GM19193 (cell line): ENCODE results near the gene IGFBP5.

Source experiments
- POLR2A ChIP-seq: IDR thresholded peaks from 4 replicates; pipeline ENCODE4 v1.6.1; 2011; ENCODE audit not compliant: insufficient read depth, insufficient read length; ENCODE audit errors: extremely low read depth

Gene IGFBP5

DNA sequence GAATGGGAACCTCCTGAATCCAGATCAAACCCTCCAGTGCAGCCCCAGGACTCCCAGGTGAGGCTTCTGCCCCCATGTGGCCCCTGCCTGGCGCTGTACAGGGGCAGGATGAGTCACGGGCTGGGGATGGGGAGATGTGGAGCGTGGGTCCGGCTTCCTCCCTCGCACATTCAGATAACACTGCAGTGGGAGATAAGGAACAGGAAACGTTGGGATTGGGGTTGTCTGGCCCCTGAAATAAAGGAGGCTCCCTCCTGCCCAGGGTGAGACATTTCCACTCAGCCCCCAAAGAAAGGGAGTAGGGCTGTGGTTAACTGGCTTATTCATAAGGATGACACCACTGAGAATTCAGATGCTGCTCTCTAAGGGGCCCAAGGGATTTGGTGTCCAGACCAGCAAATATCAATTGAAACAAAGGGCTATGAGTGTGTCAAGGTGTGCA, 30.7 kb downstream of the IGFBP5 start:
- no peak for TF ChIP-seq POLR2A

GRCh38 chr2:216663846-216664245, 31.5 kb downstream of the IGFBP5 start:
- no peak for TF ChIP-seq POLR2A

DNA sequence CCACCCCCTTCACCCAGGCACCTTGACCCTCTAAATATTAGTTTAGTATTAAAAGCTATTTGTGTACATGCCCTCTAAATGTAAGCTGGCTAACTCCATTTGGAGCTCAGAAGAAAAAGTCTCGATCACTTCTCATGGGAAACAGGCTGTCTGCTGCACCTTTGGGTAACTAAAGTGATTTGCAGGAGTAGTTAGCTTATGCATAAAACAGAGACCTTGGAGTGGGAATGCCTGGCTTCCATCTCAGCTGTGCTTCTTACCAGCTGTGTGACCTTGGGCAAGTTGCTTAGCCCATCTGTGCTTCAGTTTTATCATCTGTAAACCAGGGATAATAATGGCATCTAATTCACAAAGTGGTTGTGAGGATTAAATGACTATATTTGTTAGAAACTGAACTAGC, 32.2 kb downstream of the IGFBP5 start:
- no peak for TF ChIP-seq POLR2A

- TF ChIP-seq POLR2A: no peak
Observed at GRCh38 chr2:216661639-216662375, 33.5 kb downstream of the IGFBP5 start.

DNA sequence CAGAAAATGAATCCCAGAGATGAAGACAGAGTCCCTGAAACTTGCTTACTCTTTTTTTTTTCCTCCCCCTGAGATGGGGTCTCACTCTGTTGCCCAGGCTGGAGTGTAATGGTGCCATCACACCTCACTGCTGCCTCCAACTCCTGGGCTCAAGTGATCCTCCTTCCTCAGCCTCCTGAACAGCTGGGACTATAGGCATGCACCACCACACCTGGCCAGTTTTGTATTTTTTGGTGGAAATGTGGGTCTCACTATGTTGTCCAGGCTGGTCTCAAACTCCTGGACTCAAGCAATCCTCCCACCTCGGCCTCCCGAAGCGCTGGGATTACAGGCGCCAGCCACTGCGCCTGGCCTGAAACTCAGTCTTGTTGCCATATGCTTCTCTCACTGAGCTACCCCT, 34.3 kb downstream of the IGFBP5 start:
- TF ChIP-seq POLR2A: no peak

DNA sequence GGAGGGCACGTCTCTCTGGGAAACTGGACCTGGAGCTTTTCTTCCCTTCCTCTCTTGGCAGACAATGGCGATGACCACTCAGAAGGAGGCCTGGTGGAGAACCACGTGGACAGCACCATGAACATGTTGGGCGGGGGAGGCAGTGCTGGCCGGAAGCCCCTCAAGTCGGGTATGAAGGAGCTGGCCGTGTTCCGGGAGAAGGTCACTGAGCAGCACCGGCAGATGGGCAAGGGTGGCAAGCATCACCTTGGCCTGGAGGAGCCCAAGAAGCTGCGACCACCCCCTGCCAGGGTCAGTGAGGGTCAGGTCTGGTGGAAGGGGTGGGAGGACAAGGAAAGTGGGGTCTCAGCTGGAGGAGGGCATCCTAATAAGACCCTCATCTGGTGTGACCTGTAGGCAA, 34.9 kb downstream of the IGFBP5 start:
- no peak for TF ChIP-seq POLR2A

DNA sequence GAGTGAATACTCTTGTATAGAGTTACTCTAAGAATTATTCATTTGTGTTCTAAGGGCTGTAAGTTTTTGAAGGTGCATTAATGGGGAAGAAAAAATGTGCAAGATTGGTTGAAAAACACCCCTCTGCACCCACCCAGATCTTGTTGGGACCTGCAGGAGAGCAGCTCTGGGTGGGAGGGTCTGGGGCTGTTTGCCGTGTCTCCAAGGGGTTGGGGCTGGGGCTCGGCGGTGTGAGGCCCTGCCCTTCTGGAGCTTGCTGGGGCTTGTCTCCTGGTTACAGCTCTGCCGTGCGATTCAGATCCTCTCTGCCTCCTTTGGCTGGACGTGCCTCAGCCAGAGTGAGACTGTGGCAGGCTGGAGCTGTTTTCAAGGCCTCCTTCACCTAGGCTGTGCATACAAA, 36.1 kb downstream of the IGFBP5 start:
- no peak for TF ChIP-seq POLR2A

DNA sequence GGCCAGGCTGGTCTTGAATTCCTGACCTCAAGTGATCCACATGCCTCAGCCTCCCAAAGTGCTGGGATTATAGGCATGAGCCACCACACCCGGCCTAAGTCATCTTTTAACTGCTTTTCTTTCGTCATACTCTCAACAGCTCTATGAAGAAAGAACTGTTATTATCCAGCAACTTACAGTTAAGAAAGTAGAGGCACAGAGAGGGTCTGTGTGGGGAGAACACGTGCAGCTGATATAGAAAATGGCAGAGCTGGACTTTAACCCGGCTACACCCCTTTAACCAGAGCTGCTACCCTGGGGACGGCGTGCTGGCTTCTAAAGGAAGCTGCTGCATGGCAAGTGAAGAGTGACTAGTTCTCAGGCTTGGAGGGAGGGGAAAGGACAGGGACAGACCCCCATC, 36.6 kb downstream of the IGFBP5 start:
- TF ChIP-seq POLR2A: no peak

GRCh38 chr2:216657980-216658379, 37.4 kb downstream of the IGFBP5 start:
- no peak for TF ChIP-seq POLR2A

DNA sequence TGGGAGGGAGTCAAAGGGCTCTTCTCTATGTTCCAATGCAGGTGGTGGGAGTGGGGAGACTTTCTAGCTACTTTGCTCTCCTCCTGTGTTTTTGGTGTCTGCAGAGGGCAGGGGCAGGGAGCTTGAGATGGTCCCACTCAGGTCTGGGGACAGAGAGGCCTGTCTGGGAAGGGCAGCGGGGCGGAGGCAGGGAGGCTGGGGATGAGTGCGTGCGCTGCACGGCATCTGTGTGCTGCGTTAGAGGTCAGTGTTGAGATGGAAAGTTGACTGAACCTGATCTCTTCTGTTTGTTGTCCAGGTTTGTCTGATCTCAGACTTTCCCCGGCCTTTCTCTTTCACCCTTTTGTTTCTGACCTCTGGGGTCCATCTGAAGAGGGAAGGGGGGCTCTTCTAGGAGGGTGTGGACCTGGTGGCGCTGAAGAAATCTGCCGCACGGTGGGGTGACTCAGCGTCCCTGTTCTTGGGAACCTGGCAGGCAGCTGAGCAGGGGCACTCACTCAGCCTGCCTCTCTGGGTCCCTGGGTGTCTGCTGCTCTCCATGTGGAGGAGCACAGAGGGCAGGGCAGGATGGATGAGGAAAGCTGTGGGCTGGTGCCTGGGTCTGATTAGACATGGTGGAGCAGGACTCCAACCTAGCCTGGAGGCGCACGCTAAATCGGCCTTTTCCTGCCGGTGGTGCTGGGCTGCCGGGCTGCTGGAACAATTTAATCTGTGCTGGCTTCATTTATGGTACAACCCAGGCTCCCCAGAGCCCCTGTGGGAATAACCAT, 38.1 kb downstream of the IGFBP5 start:
- no peak for TF ChIP-seq POLR2A

- TF ChIP-seq POLR2A: no peak
Observed at GRCh38 chr2:216654528-216655052, 40.8 kb downstream of the IGFBP5 start.

DNA sequence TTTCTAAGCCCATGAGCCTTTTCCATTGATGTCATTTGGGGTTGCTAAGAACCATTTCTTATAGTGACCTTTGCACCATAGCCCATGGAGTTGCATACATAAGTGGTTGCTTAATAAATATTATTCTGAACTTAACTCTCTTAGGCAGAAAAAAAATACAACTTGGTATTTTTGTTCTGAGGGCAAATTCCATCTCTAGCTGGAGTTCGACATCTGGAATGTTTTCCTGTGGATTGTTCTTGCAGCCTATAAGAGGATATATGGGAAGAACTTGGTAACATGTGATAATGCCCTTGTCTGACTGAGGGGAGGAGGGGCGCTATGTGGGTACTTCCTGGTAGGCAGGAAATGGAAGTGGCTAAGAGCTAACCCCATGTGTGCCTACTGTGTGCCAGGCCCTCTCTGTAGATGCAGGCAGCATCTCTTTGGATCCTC, 41.4 kb downstream of the IGFBP5 start:
- TF ChIP-seq POLR2A: no peak

DNA sequence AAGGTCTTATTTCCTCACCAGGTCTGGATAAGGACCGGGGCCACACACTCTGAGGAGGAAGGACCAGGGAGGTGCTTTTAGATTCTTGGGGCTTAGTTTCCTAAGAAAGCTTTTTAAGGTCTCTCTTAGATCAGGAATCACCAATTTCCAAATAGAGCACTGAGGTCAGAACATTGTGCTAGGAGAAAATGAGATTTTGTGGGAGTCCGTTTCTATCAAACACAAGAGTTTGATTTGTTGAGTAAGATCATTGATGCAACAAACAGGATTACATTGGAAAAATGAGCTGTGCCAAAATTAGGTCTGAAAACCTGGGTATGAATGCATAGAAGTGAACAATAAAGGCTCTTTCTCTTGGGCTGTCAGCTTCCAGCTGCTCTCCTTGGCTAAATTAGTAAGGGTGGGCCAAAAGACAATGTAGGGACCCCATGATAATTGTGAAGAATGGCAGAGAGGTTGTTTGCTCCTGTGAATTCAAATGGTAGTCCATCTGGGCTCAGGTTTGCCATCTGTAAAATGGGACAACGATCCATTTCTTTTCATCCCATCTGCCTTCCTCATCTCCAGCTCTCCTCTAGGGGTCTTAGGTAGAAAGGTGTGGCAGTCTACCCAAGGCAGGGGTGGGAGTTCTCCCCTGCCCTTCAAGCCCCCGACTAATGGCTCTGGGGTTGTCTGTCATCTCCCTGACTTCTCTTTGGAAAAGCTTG, 42.1 kb downstream of the IGFBP5 start:
- no peak for TF ChIP-seq POLR2A

DNA sequence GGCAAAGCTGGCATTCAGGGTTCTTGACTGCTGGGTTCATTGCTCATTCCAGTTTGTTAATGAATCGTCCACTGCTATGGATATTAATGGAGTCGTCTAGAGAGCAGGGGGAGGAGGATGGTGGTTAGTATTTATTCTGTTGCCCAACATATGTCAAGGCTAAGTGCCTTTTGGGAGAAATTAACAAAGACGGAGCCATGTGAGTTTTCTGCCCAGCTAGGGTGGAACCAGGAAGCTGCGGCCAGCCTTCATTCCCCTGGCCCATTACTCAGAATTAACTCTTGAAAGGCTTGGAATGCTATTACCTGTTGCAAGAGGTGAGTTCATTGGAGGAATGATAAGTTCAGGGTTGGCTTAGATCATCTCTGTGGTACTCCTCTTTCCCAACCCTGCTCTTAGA, 42.8 kb downstream of the IGFBP5 start:
- no peak for TF ChIP-seq POLR2A

- no peak for TF ChIP-seq POLR2A
Observed at GRCh38 chr2:216651351-216651881, 43.9 kb downstream of the IGFBP5 start.

- no peak for TF ChIP-seq POLR2A
Observed at GRCh38 chr2:216650626-216651257, 44.6 kb downstream of the IGFBP5 start.

DNA sequence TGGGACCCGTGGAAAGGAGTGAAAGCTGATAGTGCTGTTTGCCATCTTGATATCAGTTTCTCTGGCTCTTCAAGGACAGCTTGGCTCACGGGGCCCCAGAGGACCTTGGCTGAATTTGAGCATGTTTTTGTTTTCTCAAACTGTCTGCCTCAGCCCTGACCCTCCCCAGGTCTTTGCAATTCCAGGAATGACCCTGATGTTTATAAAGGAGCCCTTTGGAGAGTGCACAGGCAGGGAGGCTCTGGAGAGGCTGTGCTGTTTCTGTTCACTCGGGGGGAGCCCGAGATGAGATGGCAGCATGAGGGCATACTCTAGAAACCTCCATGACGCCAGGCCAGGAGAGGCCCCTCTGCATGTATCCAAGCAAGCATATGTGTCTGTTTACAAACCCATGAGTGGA, 45.8 kb downstream of the IGFBP5 start:
- no peak for TF ChIP-seq POLR2A
